Neutrophil (primary cell): Measurements from ENCODE around the gene HMGB1.
A peak's percentile ranks its signal among the peaks of the same experiment; 100 is the strongest.
"Not testable (repeated sequence)": the region's sequence is repeated elsewhere in the genome, so short reads cannot be mapped to it uniquely, and the experiment has no call there.

ENCODE experiments used
- H3K27ac ChIP-seq: fragments of 200-600 bp; sonication (generic); 2 replicates; pipeline ENCODE4 v1.5.1; 2016; ENCODE audit warnings: mild to moderate bottlenecking, moderate library complexity
- H3K27me3 ChIP-seq: fragments of 200-600 bp; sonication (generic); 2 replicates; pipeline ENCODE4 v1.6.0; 2016; ENCODE audit warnings: mild to moderate bottlenecking
- H3K36me3 ChIP-seq: fragments of 200-600 bp; sonication (generic); 2 replicates; pipeline ENCODE4 v1.5.1; 2017
- H3K4me1 ChIP-seq, 2 experiments: fragments of 200-600 bp in 1 of 2; sonication (generic) in 1 of 2; 1 replicate in 1 of 2; 2 replicates in 1 of 2; pipeline versions ENCODE4 v1.5.1 to v1.6.1; 2013 to 2016; ENCODE audit warnings: low read depth in 1 of 2, low read length in 1 of 2, mild to moderate bottlenecking in 1 of 2, moderate library complexity in 1 of 2; ENCODE audit not compliant: control insufficient read depth in 1 of 2, insufficient read depth in 1 of 2
- H3K4me3 ChIP-seq, 2 experiments: fragments of 200-600 bp in 1 of 2; sonication (generic) in 1 of 2; 1 replicate in 1 of 2; 2 replicates in 1 of 2; pipeline ENCODE4 v1.5.1; 2013 to 2016; ENCODE audit warnings: low read depth in 1 of 2, low read length in 1 of 2, mild to moderate bottlenecking in 1 of 2, moderate library complexity in 1 of 2
- H3K9me3 ChIP-seq: fragments of 200-600 bp; sonication (generic); 2 replicates; pipeline ENCODE4 v1.5.1; 2016
- CTCF ChIP-seq: fragments of 200-600 bp; sonication (generic); IDR thresholded peaks from 2 replicates; pipeline ENCODE4 v1.5.1; 2016; ENCODE audit warnings: antibody characterized with exemption

HMGB1 gene

GRCh38 chr13:30465343-30465592 is 468 bp downstream of the HMGB1 start:
- peaks cover 31% of the 10 kb centered on the region in 2 experiments for H3K4me1 ChIP-seq
- H3K27ac ChIP-seq, result peak overlapping the region; percentile 89
- H3K36me3 ChIP-seq, result peaks cover 18% of the 10 kb centered on the region
- H3K27me3 ChIP-seq, result no peaks in the 10 kb centered on the region
- no peaks in the 10 kb centered on the region for H3K9me3 ChIP-seq
- H3K4me3 ChIP-seq, result peak overlapping the region; percentile 74 to 77
- TF ChIP-seq CTCF, result no peak

- no peaks in the 10 kb centered on the region for H3K27me3 ChIP-seq
- peak overlapping the region; percentile 76 to 95 for H3K4me3 ChIP-seq
- peaks cover 18% of the 10 kb centered on the region for H3K36me3 ChIP-seq
- peaks cover 31% of the 10 kb centered on the region in 2 experiments for H3K4me1 ChIP-seq
- H3K27ac ChIP-seq, result peak overlapping the region; percentile 92
- no peak for TF ChIP-seq CTCF
- H3K9me3 ChIP-seq, result no peaks in the 10 kb centered on the region
Measured at GRCh38 chr13:30464496-30465342, 1.0 kb downstream of the HMGB1 start.

GRCh38 chr13:30463787-30464495 is 1.8 kb downstream of the HMGB1 start:
- Histone ChIP-seq H3K27ac (peak overlapping the region; percentile 92), H3K36me3 (peaks cover 22% of the 10 kb centered on the region), H3K4me1 (peaks cover 31% of the 10 kb centered on the region in 2 experiments), H3K4me3 (peak overlapping the region; percentile 76 to 95), H3K9me3 (no peaks in the 10 kb centered on the region), H3K27me3 (no peaks in the 10 kb centered on the region)
- TF ChIP-seq CTCF, result no peak

GRCh38 chr13:30461279-30462066 is 4.3 kb downstream of the HMGB1 start:
- Histone ChIP-seq H3K36me3 (peaks cover 22% of the 10 kb centered on the region), H3K4me1 (peaks cover 22 to 24% of the 10 kb centered on the region in 2 experiments)
- H3K27ac ChIP-seq, H3K27me3 ChIP-seq, H3K4me3 ChIP-seq, H3K9me3 ChIP-seq: not testable (repeated sequence)

- no peak for TF ChIP-seq CTCF
- peaks cover 15% of the 10 kb centered on the region for H3K36me3 ChIP-seq
Measured at GRCh38 chr13:30457306-30457891, 8.3 kb downstream of the HMGB1 start.

More at GRCh38 chr13:30457306-30457891, 8.3 kb downstream of the HMGB1 start:
- Histone ChIP-seq H3K4me3 (no peak overlapping the region), H3K27me3 (no peaks in the 10 kb centered on the region), H3K27ac (no peak overlapping the region), H3K4me1 (no peaks in the 10 kb centered on the region), H3K9me3 (no peaks in the 10 kb centered on the region)
